Activated CD4-positive, alpha-beta T cell treated with anti-CD3 and anti-CD28 coated beads for 36 hours (primary cell): ENCODE measurements around the gene NAV2. TPM values are rescaled to one million over a fixed set of nuclear protein-coding genes. Genes with fewer than 3 reads are reported as not detected.
A peak's percentile ranks its signal among the peaks of the same experiment; 100 is the strongest.

Source experiments
- ATAC-seq: fragments of 200-7000 bp; cut with Tn5 transposase; one replicate; pipeline ENCODE4 v1.10.0; 2021; ENCODE audit warnings: mild to moderate bottlenecking, moderate library complexity
- CTCF ChIA-PET: fragments of 350-600 bp; sonication (Branson Sonifier 250); formaldehyde crosslinking; loops from one replicate; lab custom pipeline; 2021; ENCODE audit warnings: antibody characterized with exemption; lab: Charles Lee
- POLR2A ChIA-PET: fragments of 350-600 bp; sonication (Branson Sonifier 250); formaldehyde crosslinking; loops from one replicate; lab custom pipeline; 2021; ENCODE audit warnings: antibody characterized with exemption, inconsistent platforms; lab: Charles Lee
- DNase-seq: peaks from one replicate; pipeline ENCODE4 v3.0.0-alpha.2; 2020
- H3K27ac Mint-ChIP-seq: one replicate; pipeline ENCODE4 v1.8.0; 2021; ENCODE audit warnings: mixed read lengths
- H3K27me3 Mint-ChIP-seq: one replicate; pipeline ENCODE4 v1.8.0; 2021; ENCODE audit warnings: mixed read lengths
- H3K36me3 Mint-ChIP-seq: one replicate; pipeline ENCODE4 v1.8.0; 2021; ENCODE audit warnings: low read depth, mixed read lengths
- H3K4me1 Mint-ChIP-seq: one replicate; pipeline ENCODE4 v1.8.0; 2021; ENCODE audit warnings: mixed read lengths
- H3K4me3 Mint-ChIP-seq: one replicate; pipeline ENCODE4 v1.8.0; 2021; ENCODE audit warnings: mild to moderate bottlenecking, moderate library complexity, mixed read lengths
- H3K9me3 Mint-ChIP-seq: one replicate; pipeline ENCODE4 v1.8.0; 2021; ENCODE audit warnings: low read depth, mixed read lengths
- intact Hi-C, 2 experiments: fragments of 100-400 bp; cut with DNase I in 1 of 2; cut with micrococcal nuclease in 1 of 2; formaldehyde crosslinking; loops; one replicate each; pipeline versions ENCODE4 v1.14.2 to v1.15.1; 2022 to 2024; cut with DNase I, micrococcal nuclease
- total RNA-seq, 2 experiments: library from RNA; stranded (reverse); gene quantifications; one replicate each; pipeline ENCODE4 v1.2.3, GENCODE V29; 2021

Gene NAV2
- under 1 TPM; 0.54 to 0.55 TPM for total RNA-seq

GRCh38 chr11:19712281-19713195, at the start of gene NAV2:
Gene NAV2 (plus strand): TSS chr11:19712837. CDS start chr11:19713696, 859 bp downstream.
- H3K4me1 Mint-ChIP-seq: peaks cover 26% of the 10 kb centered on the region
- H3K27ac Mint-ChIP-seq: peak within 1 kb of the TSS; percentile 85
- ChIA-PET POLR2A (interaction anchor here (2.1 kb wide), 1 partner anchor 12 kb away, joined by 5 read pairs; no protein-coding TSS in a partner anchor), CTCF (no interaction called here)
- ATAC-seq (peak; percentile 98), DNase-seq (peak; percentile 86)
- H3K9me3 Mint-ChIP-seq: no peaks in the 10 kb centered on the region
- H3K36me3 Mint-ChIP-seq: no peaks in the 10 kb centered on the region
- intact Hi-C loops: loop anchor here (1.0 to 10.0 kb wide), 7 partner anchors 11 to 650 kb away; partner anchors contain the start of genes E2F8 (in 1 of the 2), HTATIP2 (in 1 of the 2) and ZDHHC13 (in 1 of the 2)
- peaks cover 38% of the 10 kb centered on the region for H3K27me3 Mint-ChIP-seq
- peak within 1 kb of the TSS; percentile 77 for H3K4me3 Mint-ChIP-seq

- no peak for ATAC-seq
- POLR2A ChIA-PET: no interaction called here
- Mint-ChIP-seq H3K9me3 (no peaks in the 10 kb centered on the region), H3K4me3 (no peak overlapping the region), H3K27me3 (peaks cover 2% of the 10 kb centered on the region), H3K4me1 (peaks cover 2% of the 10 kb centered on the region), H3K27ac (no peak overlapping the region), H3K36me3 (no peaks in the 10 kb centered on the region)
- no peak for DNase-seq
- CTCF ChIA-PET: no interaction called here
- intact Hi-C loops: no loop called here
Observed at GRCh38 chr11:19663206-19663605, 49.4 kb upstream of the NAV2 start.

- ChIA-PET POLR2A (no interaction called here), CTCF (no interaction called here)
- DNase-seq (no peak), ATAC-seq (no peak)
- H3K4me1 Mint-ChIP-seq: peaks cover 2% of the 10 kb centered on the region
- peaks cover 2% of the 10 kb centered on the region for H3K27me3 Mint-ChIP-seq
- no peak overlapping the region for H3K27ac Mint-ChIP-seq
- intact Hi-C loops: no loop called here
- H3K4me3 Mint-ChIP-seq: no peak overlapping the region
- no peaks in the 10 kb centered on the region for H3K36me3 Mint-ChIP-seq
- no peaks in the 10 kb centered on the region for H3K9me3 Mint-ChIP-seq
Observed at GRCh38 chr11:19664886-19665548, 47.6 kb upstream of the NAV2 start.

GRCh38 chr11:19666951-19667350, 45.7 kb upstream of the NAV2 start:
- intact Hi-C loops: no loop called here
- Mint-ChIP-seq H3K9me3 (no peaks in the 10 kb centered on the region), H3K4me1 (no peaks in the 10 kb centered on the region), H3K27ac (no peak overlapping the region), H3K27me3 (peaks cover 4% of the 10 kb centered on the region), H3K4me3 (no peak overlapping the region), H3K36me3 (no peaks in the 10 kb centered on the region)
- DNase-seq (no peak), ATAC-seq (no peak)
- ChIA-PET CTCF (interaction anchor here (0.6 kb wide), 2 partner anchors 14 to 134 kb away, joined by 3 read pairs; no protein-coding TSS in a partner anchor), POLR2A (no interaction called here)

GRCh38 chr11:19669511-19669910, 43.1 kb upstream of the NAV2 start:
- DNase-seq (no peak), ATAC-seq (no peak)
- intact Hi-C loops: no loop called here
- Mint-ChIP-seq H3K9me3 (no peaks in the 10 kb centered on the region), H3K36me3 (no peaks in the 10 kb centered on the region), H3K27ac (no peak overlapping the region), H3K4me1 (no peaks in the 10 kb centered on the region), H3K4me3 (no peak overlapping the region), H3K27me3 (peaks cover 2% of the 10 kb centered on the region)
- CTCF ChIA-PET: interaction anchor here (0.6 kb wide), 1 partner anchor 15 kb away, joined by 3 read pairs; no protein-coding TSS in a partner anchor
- POLR2A ChIA-PET: no interaction called here

GRCh38 chr11:19670030-19670791, 42.4 kb upstream of the NAV2 start:
- ChIA-PET CTCF (interaction anchor here (0.6 to 0.7 kb wide), 2 partner anchors 15 to 24 kb away, joined by 3 read pairs; no protein-coding TSS in a partner anchor), POLR2A (no interaction called here)
- Mint-ChIP-seq H3K36me3 (no peaks in the 10 kb centered on the region), H3K4me3 (no peak overlapping the region), H3K9me3 (no peaks in the 10 kb centered on the region), H3K27me3 (peaks cover 5% of the 10 kb centered on the region), H3K4me1 (no peaks in the 10 kb centered on the region), H3K27ac (no peak overlapping the region)
- DNase-seq: no peak
- no peak for ATAC-seq
- intact Hi-C loops: no loop called here

GRCh38 chr11:19672586-19673206, 39.9 kb upstream of the NAV2 start:
- no peak for DNase-seq
- Mint-ChIP-seq H3K27me3 (peaks cover 8% of the 10 kb centered on the region), H3K27ac (no peak overlapping the region), H3K4me3 (no peak overlapping the region), H3K4me1 (peaks cover 7% of the 10 kb centered on the region), H3K36me3 (no peaks in the 10 kb centered on the region), H3K9me3 (no peaks in the 10 kb centered on the region)
- POLR2A ChIA-PET: no interaction called here
- ATAC-seq: no peak
- CTCF ChIA-PET: interaction anchor here (0.5 kb wide), 1 partner anchor 164 kb away, joined by 3 read pairs; no protein-coding TSS in a partner anchor
- intact Hi-C loops: no loop called here

GRCh38 chr11:19673924-19674729, 38.5 kb upstream of the NAV2 start:
- Mint-ChIP-seq H3K9me3 (no peaks in the 10 kb centered on the region), H3K4me3 (no peak overlapping the region), H3K27ac (no peak overlapping the region), H3K36me3 (no peaks in the 10 kb centered on the region), H3K4me1 (peaks cover 7% of the 10 kb centered on the region), H3K27me3 (peaks cover 8% of the 10 kb centered on the region)
- intact Hi-C loops: no loop called here
- DNase-seq (no peak), ATAC-seq (no peak)
- CTCF ChIA-PET: interaction anchor here (1.2 kb wide), 1 partner anchor 16 kb away, joined by 3 read pairs; no protein-coding TSS in a partner anchor
- POLR2A ChIA-PET: no interaction called here

- Mint-ChIP-seq H3K9me3 (no peaks in the 10 kb centered on the region), H3K36me3 (no peaks in the 10 kb centered on the region), H3K27me3 (peaks cover 8% of the 10 kb centered on the region), H3K27ac (no peak overlapping the region), H3K4me1 (peaks cover 7% of the 10 kb centered on the region), H3K4me3 (no peak overlapping the region)
- DNase-seq: no peak
- intact Hi-C loops: no loop called here
- CTCF ChIA-PET: interaction anchor here (1.2 kb wide), 1 partner anchor 17 kb away, joined by 3 read pairs; no protein-coding TSS in a partner anchor
- ATAC-seq: no peak
- POLR2A ChIA-PET: no interaction called here
Observed at GRCh38 chr11:19674836-19675235, 37.8 kb upstream of the NAV2 start.

- Mint-ChIP-seq H3K27me3 (peaks cover 8% of the 10 kb centered on the region), H3K9me3 (no peaks in the 10 kb centered on the region), H3K27ac (no peak overlapping the region), H3K4me3 (no peak overlapping the region), H3K36me3 (no peaks in the 10 kb centered on the region), H3K4me1 (peaks cover 7% of the 10 kb centered on the region)
- intact Hi-C loops: no loop called here
- ChIA-PET POLR2A (no interaction called here), CTCF (no interaction called here)
- no peak for DNase-seq
- no peak for ATAC-seq
Observed at GRCh38 chr11:19675397-19675796, 37.2 kb upstream of the NAV2 start.
